Large intestine (tissue), 3 donors: ENCODE measurements around the gene SAMD4A. TPM values are rescaled to one million over a fixed set of nuclear protein-coding genes. Genes with fewer than 3 reads are reported as not detected.

ENCODE experiments used
- DNase-seq, 2 donors: peaks; one replicate each; pipeline versions ENCODE4 v3.0.0 to v3.0.0-alpha.2; 2013
- H3K27ac ChIP-seq: one replicate; pipeline ENCODE4 v1.5.1; 2013; ENCODE audit warnings: low read length
- H3K27me3 ChIP-seq: 2 replicates; pipeline ENCODE4 v1.6.1; 2013; ENCODE audit warnings: low read length; ENCODE audit not compliant: control insufficient read depth, insufficient read depth
- H3K36me3 ChIP-seq: 2 replicates; pipeline ENCODE4 v1.6.1; 2013; ENCODE audit warnings: low read length; ENCODE audit not compliant: control insufficient read depth, insufficient read depth
- H3K4me1 ChIP-seq: one replicate; pipeline ENCODE4 v1.6.1; 2013; ENCODE audit warnings: low read length; ENCODE audit not compliant: control insufficient read depth, insufficient read depth
- H3K4me3 ChIP-seq: one replicate; pipeline ENCODE4 v1.5.1; 2013; ENCODE audit warnings: low read length
- H3K9me3 ChIP-seq: one replicate; pipeline ENCODE4 v1.6.1; 2013; ENCODE audit warnings: mild to moderate bottlenecking, low read depth, low read length, moderate library complexity; ENCODE audit not compliant: control insufficient read depth
- whole genome bisulfite sequencing: methylation state at CpG from one replicate; pipeline ENCODE4 v1.1.5; 2013; ENCODE audit warnings: low lambda C conversion rate; ENCODE audit not compliant: insufficient coverage; 5-methylcytosine and 5-hydroxymethylcytosine counted together
- polyA plus RNA-seq: library from polyadenylated mRNA; unstranded; fragments of 120-200 nt; gene quantifications from one replicate; pipeline ENCODE4 v1.2.1, GENCODE V29; 2013

SAMD4A gene
- polyA plus RNA-seq, 1 donor, result 17.7 TPM

- H3K36me3 ChIP-seq, result no peaks in the 10 kb centered on the region
- no peak overlapping the region for H3K4me3 ChIP-seq
- no peak overlapping the region for H3K27ac ChIP-seq
- DNase-seq, result no peak
- H3K4me1 ChIP-seq, result peaks cover 3% of the 10 kb centered on the region
- no CpG with 5 or more reads among the region's 6 CpGs for WGBS
- H3K27me3 ChIP-seq, result no peaks in the 10 kb centered on the region
- H3K9me3 ChIP-seq, result no peaks in the 10 kb centered on the region
Observed at GRCh38 chr14:54577494-54577893, 10.6 kb downstream of the SAMD4A start.

- WGBS, result no CpG with 5 or more reads among the region's 3 CpGs
- H3K27ac ChIP-seq, result no peak overlapping the region
- H3K36me3 ChIP-seq, result no peaks in the 10 kb centered on the region
- peak; percentile 25 to 29 for DNase-seq
- no peaks in the 10 kb centered on the region for H3K27me3 ChIP-seq
- no peak overlapping the region for H3K4me3 ChIP-seq
- no peaks in the 10 kb centered on the region for H3K9me3 ChIP-seq
- peaks cover 3% of the 10 kb centered on the region for H3K4me1 ChIP-seq
Observed at GRCh38 chr14:54577977-54578376, 11.0 kb downstream of the SAMD4A start.

- Histone ChIP-seq H3K36me3 (no peaks in the 10 kb centered on the region), H3K27ac (peak overlapping the region; percentile 63), H3K4me3 (no peak overlapping the region), H3K4me1 (peaks cover 3% of the 10 kb centered on the region), H3K27me3 (no peaks in the 10 kb centered on the region), H3K9me3 (no peaks in the 10 kb centered on the region)
- WGBS, result no CpG with 5 or more reads among the region's 1 CpG
- DNase-seq, result peak; percentile 70 to 81
Observed at GRCh38 chr14:54579621-54580020, 12.7 kb downstream of the SAMD4A start.

GRCh38 chr14:54580933-54581332 lies 14.0 kb downstream of the SAMD4A start:
- H3K4me1 ChIP-seq, result peaks cover 3% of the 10 kb centered on the region

GRCh38 chr14:54582334-54582733 lies 15.4 kb downstream of the SAMD4A start:
- no CpG with 5 or more reads among the region's 7 CpGs for WGBS
- no peaks in the 10 kb centered on the region for H3K27me3 ChIP-seq
- no peak for DNase-seq
- no peaks in the 10 kb centered on the region for H3K36me3 ChIP-seq
- H3K4me3 ChIP-seq, result no peak overlapping the region
- H3K4me1 ChIP-seq, result peaks cover 3% of the 10 kb centered on the region
- no peak overlapping the region for H3K27ac ChIP-seq
- H3K9me3 ChIP-seq, result no peaks in the 10 kb centered on the region

More at GRCh38 chr14:54580933-54581332, 14.0 kb downstream of the SAMD4A start:
- H3K9me3 ChIP-seq, result no peaks in the 10 kb centered on the region
- H3K27ac ChIP-seq, result no peak overlapping the region
- no peak overlapping the region for H3K4me3 ChIP-seq
- no peaks in the 10 kb centered on the region for H3K27me3 ChIP-seq
- WGBS, result no CpG with 5 or more reads among the region's 3 CpGs
- H3K36me3 ChIP-seq, result no peaks in the 10 kb centered on the region
- no peak for DNase-seq

- Histone ChIP-seq H3K4me1 (peaks cover 3% of the 10 kb centered on the region), H3K27ac (no peak overlapping the region), H3K27me3 (no peaks in the 10 kb centered on the region), H3K36me3 (no peaks in the 10 kb centered on the region), H3K4me3 (no peak overlapping the region), H3K9me3 (no peaks in the 10 kb centered on the region)
- 20% methylated on average over 1 of the region's 1 CpG for WGBS
- DNase-seq, result no peak
Observed at GRCh38 chr14:54584097-54584496, 17.2 kb downstream of the SAMD4A start.

GRCh38 chr14:54585214-54585613 lies 18.3 kb downstream of the SAMD4A start:
- no peaks in the 10 kb centered on the region for H3K9me3 ChIP-seq
- H3K4me1 ChIP-seq, result no peaks in the 10 kb centered on the region
- H3K36me3 ChIP-seq, result no peaks in the 10 kb centered on the region
- H3K4me3 ChIP-seq, result no peak overlapping the region
- H3K27me3 ChIP-seq, result no peaks in the 10 kb centered on the region
- DNase-seq, result no peak
- H3K27ac ChIP-seq, result no peak overlapping the region
- WGBS, result 90% methylated on average over 2 of the region's 3 CpGs

GRCh38 chr14:54589076-54589475 lies 22.1 kb downstream of the SAMD4A start:
- WGBS, result 80% methylated on average over 1 of the region's 2 CpGs
- H3K27ac ChIP-seq, result no peak overlapping the region
- H3K9me3 ChIP-seq, result no peaks in the 10 kb centered on the region
- no peak for DNase-seq
- no peak overlapping the region for H3K4me3 ChIP-seq
- no peaks in the 10 kb centered on the region for H3K4me1 ChIP-seq
- no peaks in the 10 kb centered on the region for H3K27me3 ChIP-seq
- no peaks in the 10 kb centered on the region for H3K36me3 ChIP-seq

GRCh38 chr14:54589843-54590242 lies 22.9 kb downstream of the SAMD4A start:
- WGBS, result 92% methylated on average over 2 of the region's 4 CpGs
- H3K27me3 ChIP-seq, result no peaks in the 10 kb centered on the region
- no peaks in the 10 kb centered on the region for H3K36me3 ChIP-seq
- H3K4me3 ChIP-seq, result no peak overlapping the region
- no peak for DNase-seq
- H3K4me1 ChIP-seq, result no peaks in the 10 kb centered on the region
- no peaks in the 10 kb centered on the region for H3K9me3 ChIP-seq
- no peak overlapping the region for H3K27ac ChIP-seq

- no peak overlapping the region for H3K27ac ChIP-seq
- no peaks in the 10 kb centered on the region for H3K27me3 ChIP-seq
- H3K9me3 ChIP-seq, result no peaks in the 10 kb centered on the region
- no peak for DNase-seq
- no peaks in the 10 kb centered on the region for H3K4me1 ChIP-seq
- H3K36me3 ChIP-seq, result no peaks in the 10 kb centered on the region
- no peak overlapping the region for H3K4me3 ChIP-seq
Observed at GRCh38 chr14:54590481-54590880, 23.6 kb downstream of the SAMD4A start.

GRCh38 chr14:54591461-54591860 lies 24.5 kb downstream of the SAMD4A start:
- Histone ChIP-seq H3K36me3 (no peaks in the 10 kb centered on the region), H3K9me3 (no peaks in the 10 kb centered on the region), H3K4me3 (no peak overlapping the region), H3K27me3 (no peaks in the 10 kb centered on the region), H3K27ac (no peak overlapping the region), H3K4me1 (no peaks in the 10 kb centered on the region)
- DNase-seq, result no peak
- WGBS, result no CpG with 5 or more reads among the region's 1 CpG
